Measurements from ENCODE around the gene SLC25A47. TPM values are rescaled to one million over a fixed set of nuclear protein-coding genes. Genes with fewer than 3 reads are reported as not detected.

Gene SLC25A47
- total RNA-seq, 3 donors from 2014 or later: 0.17 TPM; not detected in 2

DNA sequence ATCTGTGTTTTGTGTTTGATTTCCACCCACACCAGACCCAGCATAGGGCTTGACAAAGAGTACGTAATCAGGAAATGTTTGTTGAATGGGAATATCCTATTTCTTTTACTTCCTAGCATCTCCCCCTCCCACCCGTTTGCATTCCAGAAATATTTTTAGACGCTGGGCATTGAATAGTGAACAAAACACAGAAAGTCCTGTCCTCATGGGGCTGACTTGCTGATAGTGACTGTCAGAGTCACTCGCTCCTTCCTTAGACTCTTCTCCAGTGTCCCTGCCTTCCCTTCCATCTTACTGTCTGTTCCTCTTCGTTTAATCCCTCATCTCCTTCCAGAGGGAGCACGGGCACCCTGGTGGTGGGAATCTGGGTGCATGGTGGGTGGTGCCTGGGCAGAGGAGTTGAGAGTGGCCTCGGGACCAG, 53.6 kb downstream of the SLC25A47 start:
- TF ChIP-seq CTCF (IDR thresholded peaks at IDR 0.05): no peak
- peaks cover 13% of the 10 kb centered on the region for H3K4me1 ChIP-seq (ENCODE audit: low read depth)
- ATAC-seq: no peak
- no peaks in the 10 kb centered on the region for H3K9me3 ChIP-seq
- peak overlapping the region; percentile 45 for H3K4me3 ChIP-seq
- no peaks in the 10 kb centered on the region for H3K36me3 ChIP-seq (ENCODE audit: low read depth)
- DNase-seq: no peak
- intact Hi-C loops (cut with DNase I, micrococcal nuclease): loop anchor here in 1 of 2 donors (10.0 kb wide), 1 partner anchor 72 kb away; the partner anchor contains the start of gene SLC25A29

Small RNA genes within 50 kb of the gene (microRNA-seq; reads per million reads assigned to microRNA genes)
- gene MIR345: 126 reads per million, percentile 63 among the genes with 10 or more reads in this experiment
- gene MIR6764: not detected

Other genes starting within 250 kb of the SLC25A47 start
- 10 to 100 TPM in 2 of 3 donors, 1 to 10 TPM in 1; 6.2 to 28.5 (median 27.9) TPM for gene DEGS2, start 163.7 kb upstream of the SLC25A47 start, total RNA-seq
- gene YY1, start 84.2 kb upstream of the SLC25A47 start, total RNA-seq: 10 to 100 TPM; 60.8 to 78.7 (median 72.9) TPM
- 10 to 100 TPM; 19.6 to 28.2 (median 28.1) TPM for gene SLC25A29, start 16.9 kb upstream of the SLC25A47 start, total RNA-seq
- gene WDR25, start 53.1 kb downstream of the SLC25A47 start, total RNA-seq: 10 to 100 TPM in 2 of 3 donors, 1 to 10 TPM in 1; 7.8 to 11.1 (median 10.9) TPM